Activated CD4-positive, alpha-beta T cell treated with anti-CD3 and anti-CD28 coated beads for 36 hours (primary cell): Measurements from ENCODE around the gene METTL22. TPM values are rescaled to one million over a fixed set of nuclear protein-coding genes. Genes with fewer than 3 reads are reported as not detected.

Experiments
- ATAC-seq: fragments of 200-7000 bp; cut with Tn5 transposase; one replicate; pipeline ENCODE4 v1.10.0; 2021; ENCODE audit warnings: mild to moderate bottlenecking, moderate library complexity
- CTCF ChIA-PET: fragments of 350-600 bp; sonication (Branson Sonifier 250); formaldehyde crosslinking; loops from one replicate; lab custom pipeline; 2021; ENCODE audit warnings: antibody characterized with exemption; lab: Charles Lee
- POLR2A ChIA-PET: fragments of 350-600 bp; sonication (Branson Sonifier 250); formaldehyde crosslinking; loops from one replicate; lab custom pipeline; 2021; ENCODE audit warnings: antibody characterized with exemption, inconsistent platforms; lab: Charles Lee
- DNase-seq: peaks from one replicate; pipeline ENCODE4 v3.0.0-alpha.2; 2020
- H3K27ac Mint-ChIP-seq: one replicate; pipeline ENCODE4 v1.8.0; 2021; ENCODE audit warnings: mixed read lengths
- H3K27me3 Mint-ChIP-seq: one replicate; pipeline ENCODE4 v1.8.0; 2021; ENCODE audit warnings: mixed read lengths
- H3K36me3 Mint-ChIP-seq: one replicate; pipeline ENCODE4 v1.8.0; 2021; ENCODE audit warnings: low read depth, mixed read lengths
- H3K4me1 Mint-ChIP-seq: one replicate; pipeline ENCODE4 v1.8.0; 2021; ENCODE audit warnings: mixed read lengths
- H3K4me3 Mint-ChIP-seq: one replicate; pipeline ENCODE4 v1.8.0; 2021; ENCODE audit warnings: mild to moderate bottlenecking, moderate library complexity, mixed read lengths
- H3K9me3 Mint-ChIP-seq: one replicate; pipeline ENCODE4 v1.8.0; 2021; ENCODE audit warnings: low read depth, mixed read lengths
- intact Hi-C, 2 experiments: fragments of 100-400 bp; cut with DNase I in 1 of 2; cut with micrococcal nuclease in 1 of 2; formaldehyde crosslinking; loops; one replicate each; pipeline versions ENCODE4 v1.14.2 to v1.15.1; 2022 to 2024; cut with DNase I, micrococcal nuclease
- total RNA-seq, 2 experiments: library from RNA; stranded (reverse); gene quantifications; one replicate each; pipeline ENCODE4 v1.2.3, GENCODE V29; 2021

Gene METTL22
- total RNA-seq, 2 experiments from 2014 or later: 32.3 to 45.8 TPM

DNA sequence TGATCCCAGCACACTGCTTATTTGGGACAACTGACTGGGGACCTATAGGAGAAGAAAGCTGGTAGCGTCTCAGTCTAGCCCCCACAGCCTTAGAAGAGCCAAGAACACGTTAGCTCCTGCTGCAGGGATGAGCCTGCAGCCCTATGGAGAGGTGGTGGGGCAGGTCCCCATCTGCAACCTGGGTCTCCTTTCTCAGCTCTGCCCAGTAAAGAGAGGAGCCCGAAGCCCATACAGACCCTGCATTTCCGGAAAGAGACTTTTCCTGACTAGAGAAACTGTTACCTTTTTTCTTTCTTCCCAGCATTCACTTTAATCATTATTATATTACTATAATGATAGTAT, 788 bp downstream of the METTL22 start:
- ChIA-PET CTCF (interaction anchor here (0.5 to 0.7 kb wide), 2 partner anchors 33 to 87 kb away, joined by 3 read pairs; no protein-coding TSS in a partner anchor), POLR2A (interaction anchor here (0.7 kb wide), 1 partner anchor 85 kb away, joined by 3 read pairs; no protein-coding TSS in a partner anchor)
- Mint-ChIP-seq H3K4me1 (peaks cover 31% of the 10 kb centered on the region), H3K27ac (peak overlapping the region; percentile 87), H3K27me3 (peaks cover 3% of the 10 kb centered on the region), H3K36me3 (peaks cover 17% of the 10 kb centered on the region), H3K9me3 (no peaks in the 10 kb centered on the region), H3K4me3 (peak overlapping the region; percentile 91)
- DNase-seq: no peak
- no peak for ATAC-seq
- intact Hi-C loops: loop anchor here in 1 of 2 experiments (2.0 to 5.0 kb wide), 2 partner anchors 33 to 470 kb away; partner anchors contain the start of gene HAPSTR1

DNA sequence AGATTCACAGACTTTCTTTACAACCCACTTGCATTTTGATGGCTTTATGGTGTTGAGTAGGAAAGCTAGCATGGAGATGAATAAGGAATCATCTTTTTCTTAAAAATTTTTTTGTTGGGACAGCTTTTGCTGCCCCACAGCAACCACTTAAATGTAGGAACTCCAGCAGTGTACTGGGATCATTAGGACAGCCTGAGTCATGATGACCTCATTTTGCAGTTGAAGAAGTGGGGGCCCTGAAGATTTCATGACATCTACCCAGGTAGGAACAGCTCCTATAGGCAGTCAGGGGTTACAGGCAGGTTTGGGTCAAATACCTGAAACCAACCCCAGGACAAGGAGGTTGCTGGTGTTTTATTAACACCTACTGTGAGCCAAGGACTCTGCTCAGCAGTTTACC, 2.1 kb downstream of the METTL22 start:
- no peaks in the 10 kb centered on the region for H3K27me3 Mint-ChIP-seq
- H3K4me3 Mint-ChIP-seq: peak overlapping the region; percentile 12
- CTCF ChIA-PET: interaction anchor here (0.8 to 1.4 kb wide), 2 partner anchors 30 to 635 kb away, joined by 3 to 4 read pairs; no protein-coding TSS in a partner anchor
- POLR2A ChIA-PET: interaction anchor here (0.6 kb wide), 1 partner anchor 13 kb away, joined by 4 read pairs; no protein-coding TSS in a partner anchor
- no peak overlapping the region for H3K27ac Mint-ChIP-seq
- no peak for ATAC-seq
- peaks cover 27% of the 10 kb centered on the region for H3K36me3 Mint-ChIP-seq
- intact Hi-C loops: loop anchor here in 1 of 2 experiments (2.0 to 5.0 kb wide), 2 partner anchors 31 to 469 kb away; partner anchors contain the start of gene HAPSTR1
- DNase-seq: no peak
- H3K4me1 Mint-ChIP-seq: peaks cover 31% of the 10 kb centered on the region
- H3K9me3 Mint-ChIP-seq: no peaks in the 10 kb centered on the region

DNA sequence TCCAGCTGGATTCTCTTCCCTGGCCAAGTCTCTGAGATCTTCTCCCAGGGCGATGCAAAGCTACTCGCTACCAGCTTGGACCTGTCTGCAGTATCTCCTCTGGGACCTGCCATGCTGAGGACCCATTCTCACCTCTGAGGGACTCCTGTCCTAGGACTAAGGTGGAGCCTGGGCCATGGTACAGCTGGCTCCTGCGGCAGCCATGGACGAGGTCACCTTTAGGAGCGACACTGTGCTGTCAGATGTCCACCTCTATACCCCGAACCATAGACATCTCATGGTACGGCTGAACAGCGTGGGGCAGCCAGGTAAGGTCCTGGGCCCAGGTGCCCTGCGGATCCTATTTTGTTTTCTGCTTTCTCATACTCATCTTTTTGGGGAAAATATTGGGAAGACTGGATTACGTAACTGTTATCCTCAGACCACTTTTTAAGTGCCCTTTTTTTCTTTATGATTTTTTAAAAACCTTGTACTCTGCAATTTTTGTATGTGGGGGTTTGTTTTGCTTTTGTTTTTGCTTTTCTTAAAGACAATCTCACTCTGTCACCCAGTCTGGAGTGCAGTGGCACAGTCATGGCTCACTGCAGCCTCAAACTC, 4.1 kb downstream of the METTL22 start:
- POLR2A ChIA-PET: interaction anchor here (0.6 kb wide), 1 partner anchor 19 kb away, joined by 3 read pairs; no protein-coding TSS in a partner anchor
- Mint-ChIP-seq H3K27ac (no peak overlapping the region), H3K4me3 (no peak overlapping the region), H3K36me3 (peaks cover 45% of the 10 kb centered on the region), H3K27me3 (no peaks in the 10 kb centered on the region), H3K9me3 (no peaks in the 10 kb centered on the region), H3K4me1 (peaks cover 28% of the 10 kb centered on the region)
- DNase-seq: no peak
- no peak for ATAC-seq
- intact Hi-C loops: no loop called here
- CTCF ChIA-PET: no interaction called here

DNA sequence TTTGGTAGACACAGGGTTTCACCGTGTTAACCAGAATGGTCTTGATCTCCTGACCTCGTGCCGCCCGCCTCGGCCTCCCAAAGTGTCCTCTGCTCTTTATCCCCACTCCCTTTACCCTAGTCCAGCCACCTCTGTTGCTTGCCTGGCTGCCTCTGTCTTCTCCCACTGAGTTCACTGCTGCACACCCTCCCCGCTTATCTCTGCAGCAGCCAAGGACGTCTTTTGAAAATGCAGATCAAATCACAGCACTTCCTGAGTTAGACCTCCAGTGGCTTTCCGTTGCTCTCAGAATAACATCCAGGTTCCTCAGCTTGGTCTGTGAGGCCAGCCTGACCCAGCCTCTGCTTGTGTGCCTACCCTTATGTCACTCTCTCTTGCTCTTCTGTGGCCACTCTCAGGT, 5.4 kb downstream of the METTL22 start:
- no peak overlapping the region for H3K4me3 Mint-ChIP-seq
- no peaks in the 10 kb centered on the region for H3K9me3 Mint-ChIP-seq
- ChIA-PET CTCF (interaction anchor here (0.6 to 1.0 kb wide), 2 partner anchors 19 to 60 kb away, joined by 3 read pairs; no protein-coding TSS in a partner anchor), POLR2A (no interaction called here)
- peaks cover 53% of the 10 kb centered on the region for H3K36me3 Mint-ChIP-seq
- H3K27me3 Mint-ChIP-seq: no peaks in the 10 kb centered on the region
- DNase-seq (no peak), ATAC-seq (no peak)
- intact Hi-C loops: no loop called here
- peaks cover 22% of the 10 kb centered on the region for H3K4me1 Mint-ChIP-seq
- no peak overlapping the region for H3K27ac Mint-ChIP-seq

DNA sequence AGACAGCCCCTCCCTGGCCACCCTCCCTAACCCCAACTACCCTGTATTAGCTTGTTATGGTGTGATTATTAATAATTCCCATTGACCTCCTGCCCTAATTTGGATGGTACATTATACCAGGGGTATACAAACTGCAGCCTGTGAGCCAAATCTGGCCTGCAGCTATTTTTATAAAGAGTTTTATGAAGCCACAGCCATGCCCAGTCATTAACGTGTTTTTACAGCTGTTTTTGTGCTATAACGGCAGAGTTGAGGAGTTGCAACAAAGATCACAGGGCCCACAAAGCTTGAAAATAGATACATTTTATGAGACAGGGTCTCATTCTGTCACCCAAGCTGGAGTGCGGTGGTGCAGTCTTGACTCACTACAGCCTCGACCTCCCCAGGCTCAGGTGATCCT, 6.0 kb downstream of the METTL22 start:
- CTCF ChIA-PET: interaction anchor here (0.6 to 1.0 kb wide), 2 partner anchors 19 to 60 kb away, joined by 3 read pairs; no protein-coding TSS in a partner anchor
- DNase-seq (no peak), ATAC-seq (no peak)
- Mint-ChIP-seq H3K4me1 (peaks cover 18% of the 10 kb centered on the region), H3K27ac (no peak overlapping the region), H3K27me3 (no peaks in the 10 kb centered on the region), H3K9me3 (no peaks in the 10 kb centered on the region), H3K36me3 (peaks cover 53% of the 10 kb centered on the region), H3K4me3 (no peak overlapping the region)
- POLR2A ChIA-PET: no interaction called here
- intact Hi-C loops: no loop called here

DNA sequence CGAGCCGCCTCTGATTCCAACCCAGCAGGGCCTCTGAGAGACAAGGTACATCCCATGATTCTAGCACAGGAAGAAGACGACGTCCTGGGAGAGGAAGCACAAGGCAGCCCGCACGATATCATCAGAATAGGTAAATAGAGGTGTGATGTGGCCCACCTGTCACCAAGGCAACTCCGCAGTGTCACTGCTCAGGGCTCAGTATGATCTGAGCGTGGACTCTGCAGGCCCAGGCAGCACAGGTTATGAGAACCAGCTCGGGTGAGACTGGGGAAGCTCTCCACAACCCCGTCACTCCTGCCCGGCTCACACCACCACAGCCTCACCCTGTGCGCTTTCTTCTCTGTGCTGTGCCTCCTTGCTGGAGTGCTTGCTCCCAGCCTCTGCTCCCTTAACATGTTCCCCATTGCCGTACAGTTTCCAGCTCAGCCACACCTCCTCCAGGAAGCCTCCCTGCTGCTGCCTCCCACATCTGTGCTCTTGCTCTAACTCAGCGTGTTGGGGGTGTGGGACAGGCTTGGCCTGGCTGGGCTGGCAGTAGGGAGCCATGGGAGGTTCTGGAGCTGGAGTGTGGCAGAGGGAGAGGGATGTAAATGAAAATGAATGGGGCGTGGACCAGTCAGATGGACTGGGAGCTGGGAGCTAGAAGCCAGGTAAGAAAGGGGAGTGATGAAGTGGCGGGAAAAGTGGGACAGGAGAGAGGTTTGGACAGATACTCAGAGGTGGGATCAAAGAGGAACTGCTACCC, 7.7 kb downstream of the METTL22 start:
- no peak overlapping the region for H3K4me3 Mint-ChIP-seq
- peaks cover 55% of the 10 kb centered on the region for H3K36me3 Mint-ChIP-seq
- no peak for ATAC-seq
- DNase-seq: no peak
- H3K27me3 Mint-ChIP-seq: no peaks in the 10 kb centered on the region
- no peak overlapping the region for H3K27ac Mint-ChIP-seq
- no peaks in the 10 kb centered on the region for H3K9me3 Mint-ChIP-seq
- intact Hi-C loops: no loop called here
- ChIA-PET CTCF (interaction anchor here (0.6 kb wide), 1 partner anchor 46 kb away, joined by 3 read pairs; no protein-coding TSS in a partner anchor), POLR2A (interaction anchor here (0.6 kb wide), 1 partner anchor 240 kb away, joined by 3 read pairs; the partner anchor contains the start of gene CARHSP1)
- peaks cover 10% of the 10 kb centered on the region for H3K4me1 Mint-ChIP-seq

DNA sequence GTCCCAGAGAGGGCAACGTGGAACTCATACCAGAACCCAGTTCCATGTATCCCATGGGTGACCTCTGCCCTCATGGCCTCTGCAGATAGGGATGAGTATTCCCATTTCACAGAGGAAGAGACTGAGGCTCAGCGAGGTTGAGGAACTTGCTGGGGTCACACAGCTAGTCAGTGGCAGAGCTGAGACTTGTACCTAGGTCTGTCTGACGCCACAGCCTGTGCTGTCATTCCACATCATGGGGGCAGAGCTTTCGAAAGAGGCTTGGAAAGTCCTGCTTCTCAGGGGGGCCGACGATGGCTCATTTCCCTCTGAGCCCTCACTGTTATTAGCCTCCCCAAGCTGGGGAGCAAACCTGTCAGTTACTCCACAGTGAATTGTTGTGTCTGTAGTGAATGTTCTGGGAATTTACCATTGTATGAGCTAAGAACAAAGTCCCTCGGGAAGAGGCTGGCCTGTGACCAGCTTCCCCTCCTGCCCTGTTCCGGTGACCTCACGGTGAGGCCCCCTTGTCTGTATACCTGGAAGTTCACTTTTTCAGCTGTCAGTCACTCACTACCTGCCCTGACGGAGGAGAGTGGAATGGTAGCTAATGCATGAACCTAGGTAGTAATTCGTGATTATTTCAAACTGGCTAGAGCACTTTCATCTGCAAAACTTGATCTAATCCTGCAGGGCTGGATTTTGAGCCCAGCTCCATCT, 8.9 kb downstream of the METTL22 start:
- CTCF ChIA-PET: no interaction called here

DNA sequence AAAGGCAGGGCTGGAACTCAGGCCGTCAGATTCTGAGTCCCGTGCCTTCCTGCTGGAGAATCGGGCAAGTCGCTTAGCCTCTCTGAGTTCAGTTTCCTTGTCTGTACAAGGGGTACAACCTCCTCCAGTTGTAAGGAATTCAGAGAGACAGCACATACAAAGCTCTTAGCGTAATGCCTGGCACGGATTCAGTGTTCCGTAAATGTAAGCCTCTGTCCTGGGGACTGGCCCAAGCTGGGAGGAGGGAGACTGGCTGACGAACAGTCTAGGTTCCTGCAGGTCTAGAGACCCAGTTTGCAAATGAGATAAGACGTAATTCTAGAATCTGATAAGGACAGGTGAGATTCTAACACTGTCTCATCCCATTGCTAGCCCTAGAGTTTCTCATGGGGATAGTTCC, 9.9 kb downstream of the METTL22 start:
- no peak for ATAC-seq
- H3K27ac Mint-ChIP-seq: no peak overlapping the region
- H3K4me1 Mint-ChIP-seq: peaks cover 2% of the 10 kb centered on the region
- no peaks in the 10 kb centered on the region for H3K9me3 Mint-ChIP-seq
- DNase-seq: no peak
- CTCF ChIA-PET: no interaction called here
- no peak overlapping the region for H3K4me3 Mint-ChIP-seq
- intact Hi-C loops: no loop called here
- no peaks in the 10 kb centered on the region for H3K27me3 Mint-ChIP-seq
- H3K36me3 Mint-ChIP-seq: peaks cover 44% of the 10 kb centered on the region
- POLR2A ChIA-PET: no interaction called here

More for the DNA sequence above, 8.9 kb downstream of the METTL22 start:
- ATAC-seq: no peak
- POLR2A ChIA-PET: no interaction called here
- peaks cover 52% of the 10 kb centered on the region for H3K36me3 Mint-ChIP-seq
- no peak overlapping the region for H3K4me3 Mint-ChIP-seq
- intact Hi-C loops: no loop called here
- no peaks in the 10 kb centered on the region for H3K27me3 Mint-ChIP-seq
- H3K27ac Mint-ChIP-seq: no peak overlapping the region
- H3K4me1 Mint-ChIP-seq: peaks cover 2% of the 10 kb centered on the region
- DNase-seq: no peak
- H3K9me3 Mint-ChIP-seq: no peaks in the 10 kb centered on the region

DNA sequence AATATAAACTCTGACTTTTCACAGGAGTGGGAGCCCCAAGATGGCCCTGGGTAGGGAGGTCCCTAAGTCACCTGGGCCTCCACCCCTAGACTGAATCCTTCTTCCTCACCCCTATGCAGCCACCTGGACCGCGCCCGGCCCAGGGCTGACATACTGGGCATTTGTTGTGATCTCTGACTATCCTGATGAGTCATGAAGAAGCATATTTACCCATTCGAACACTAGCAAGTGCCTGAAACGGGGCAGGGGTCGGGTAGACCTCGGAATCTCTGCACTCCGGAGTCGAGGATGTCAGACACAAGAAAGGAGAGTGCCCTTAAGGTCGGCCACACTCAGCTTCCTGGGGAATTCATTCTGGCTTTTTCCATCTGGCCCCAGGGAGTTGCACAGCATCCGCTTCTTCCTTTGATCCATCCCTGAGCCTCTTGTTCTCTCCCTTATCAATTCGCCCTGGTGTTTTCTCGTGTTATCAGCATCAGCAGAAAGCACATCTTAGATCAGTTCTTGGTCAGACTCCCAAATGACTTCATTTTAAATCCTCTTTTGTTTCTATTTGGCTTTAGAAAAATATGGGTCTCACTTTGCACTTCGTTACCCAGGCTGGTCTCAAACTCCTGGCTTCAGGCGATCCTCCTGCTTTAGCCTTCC, 10.4 kb downstream of the METTL22 start:
- H3K4me3 Mint-ChIP-seq: no peak overlapping the region
- ChIA-PET POLR2A (no interaction called here), CTCF (interaction anchor here (0.6 kb wide), 1 partner anchor 86 kb away, joined by 3 read pairs; no protein-coding TSS in a partner anchor)
- peaks cover 1% of the 10 kb centered on the region for H3K4me1 Mint-ChIP-seq
- no peak for ATAC-seq
- peaks cover 44% of the 10 kb centered on the region for H3K36me3 Mint-ChIP-seq
- no peak overlapping the region for H3K27ac Mint-ChIP-seq
- no peaks in the 10 kb centered on the region for H3K9me3 Mint-ChIP-seq
- intact Hi-C loops: no loop called here
- no peak for DNase-seq
- no peaks in the 10 kb centered on the region for H3K27me3 Mint-ChIP-seq

DNA sequence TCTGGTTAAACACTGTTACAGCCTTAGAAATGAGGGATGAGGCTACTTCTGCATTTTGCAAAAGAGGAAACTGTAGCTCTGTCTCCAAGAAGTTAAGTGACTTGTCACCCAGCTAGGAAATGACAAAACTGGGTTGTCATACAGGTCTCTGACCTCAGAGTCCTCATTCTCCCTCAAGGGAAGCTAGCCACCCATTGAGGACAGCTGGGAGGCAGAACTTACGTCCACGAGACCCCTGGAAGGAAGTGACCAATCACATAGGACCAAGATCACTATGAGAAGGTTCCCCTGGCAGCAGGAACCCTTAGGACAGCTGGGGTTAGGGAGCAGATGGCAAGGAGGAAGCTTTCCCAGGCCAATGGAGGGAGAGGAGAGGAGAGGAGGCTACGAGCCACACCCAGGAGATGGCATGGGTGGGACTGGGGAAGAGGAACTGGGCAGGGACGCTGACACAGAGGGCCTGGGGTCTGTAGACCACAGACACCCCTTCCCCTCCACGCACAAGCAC, 11.2 kb downstream of the METTL22 start:
- no peak for DNase-seq
- no peak overlapping the region for H3K27ac Mint-ChIP-seq
- H3K9me3 Mint-ChIP-seq: no peaks in the 10 kb centered on the region
- ChIA-PET POLR2A (no interaction called here), CTCF (interaction anchor here (0.6 kb wide), 1 partner anchor 86 kb away, joined by 3 read pairs; no protein-coding TSS in a partner anchor)
- no peak overlapping the region for H3K4me3 Mint-ChIP-seq
- peaks cover 43% of the 10 kb centered on the region for H3K36me3 Mint-ChIP-seq
- no peaks in the 10 kb centered on the region for H3K27me3 Mint-ChIP-seq
- intact Hi-C loops: no loop called here
- H3K4me1 Mint-ChIP-seq: no peaks in the 10 kb centered on the region
- ATAC-seq: no peak
